ENCODE measurements around the gene A4GNT.
A peak's percentile ranks its signal among the peaks of the same experiment; 100 is the strongest.
"Not testable (repeated sequence)": the region's sequence is repeated elsewhere in the genome, so short reads cannot be mapped to it uniquely, and the experiment has no call there.

The A4GNT gene

DNA sequence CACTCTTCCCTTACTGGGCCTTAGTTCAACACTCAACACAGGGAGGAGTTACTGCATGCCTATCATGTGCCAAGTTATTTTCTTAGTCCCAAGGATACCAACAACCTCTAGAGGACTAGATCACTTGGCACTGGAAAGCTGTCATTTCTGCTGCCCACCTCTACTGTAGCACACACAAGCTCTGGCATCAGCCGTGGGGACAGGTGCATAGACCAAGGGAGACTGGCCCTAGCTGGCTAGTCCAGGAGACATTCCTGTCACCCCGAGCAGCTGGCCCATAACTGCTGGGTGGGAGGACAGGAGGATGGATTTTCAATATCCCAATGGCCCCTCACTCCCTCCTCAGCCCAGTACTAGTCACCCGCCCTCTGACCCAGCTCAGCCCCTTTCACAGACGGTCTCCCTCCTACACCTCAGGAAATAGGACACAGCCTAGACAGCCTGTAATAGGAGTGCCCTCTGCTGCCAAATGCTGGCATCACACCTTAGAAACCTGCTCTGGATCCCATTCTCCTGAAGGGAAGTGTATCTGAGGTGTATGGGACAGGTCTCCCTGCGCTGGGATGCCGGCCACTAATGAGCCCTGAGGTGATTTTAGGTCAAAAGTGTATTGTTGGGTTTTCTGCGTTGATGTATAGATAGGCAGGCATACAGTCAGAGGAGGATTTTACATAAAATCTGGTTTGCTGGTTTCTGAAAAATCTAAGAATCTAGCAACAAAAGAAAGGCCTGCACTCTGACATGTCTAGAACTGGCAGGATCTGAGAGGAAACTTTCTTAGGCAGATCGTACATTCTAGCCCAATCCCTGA, 13.4 kb downstream of the A4GNT start:
- peak; percentile 78 for DNase-seq

DNA sequence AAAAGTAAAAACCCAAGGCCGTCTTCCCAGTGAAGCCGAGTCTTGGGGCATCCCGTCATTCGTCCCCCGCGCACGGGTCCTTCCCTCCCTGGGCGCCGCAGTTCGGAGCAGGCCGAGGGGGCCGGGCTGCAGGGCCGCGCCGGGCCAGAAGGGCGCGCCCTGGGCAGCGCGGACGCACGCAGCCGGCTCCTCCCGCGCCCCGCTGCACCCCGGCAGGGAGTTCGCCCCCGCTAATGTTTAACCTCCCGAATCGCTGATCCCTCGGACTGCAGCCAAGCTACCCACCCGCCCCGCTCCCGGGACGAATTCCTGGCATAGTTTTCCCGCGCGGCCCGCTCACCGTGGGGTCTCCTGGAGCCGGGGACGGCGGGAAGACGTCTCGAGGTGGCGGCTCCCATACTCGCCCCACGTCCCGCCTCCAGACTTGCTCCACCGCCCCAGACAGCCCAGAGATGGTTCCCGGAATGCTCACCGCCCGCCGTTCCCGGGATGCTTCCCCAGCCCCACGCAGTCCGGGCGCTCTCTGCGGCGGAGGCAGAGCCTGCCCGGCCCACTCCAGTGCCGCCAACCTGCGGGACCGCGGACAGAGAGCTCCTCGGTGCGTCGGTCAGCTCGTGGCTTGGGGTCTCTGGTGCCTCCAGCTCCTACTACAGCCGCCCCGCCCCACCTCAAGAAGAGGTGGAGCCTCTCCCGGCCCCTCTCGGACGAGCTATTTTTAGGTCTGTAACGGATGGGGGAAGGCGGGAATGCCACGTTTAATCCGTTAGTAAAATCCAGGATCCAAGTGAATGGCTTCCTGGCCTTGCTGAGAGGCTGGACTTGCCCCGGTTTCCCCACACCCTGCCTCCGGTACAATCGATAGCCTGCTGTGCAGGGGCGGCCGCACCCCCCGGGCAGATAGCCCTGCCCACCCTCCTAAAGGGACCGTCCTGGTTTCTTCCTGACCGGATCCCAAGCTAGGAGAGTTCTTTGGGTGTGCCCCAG, 16.9 kb downstream of the A4GNT start, which contains the start of gene DZIP1L:
TSS of gene DZIP1L (minus strand) at position 621 of the 984 bp plus-strand sequence. CDS start 11,637 bp downstream, outside the sequence.
- peak; percentile 89 for DNase-seq

DNA sequence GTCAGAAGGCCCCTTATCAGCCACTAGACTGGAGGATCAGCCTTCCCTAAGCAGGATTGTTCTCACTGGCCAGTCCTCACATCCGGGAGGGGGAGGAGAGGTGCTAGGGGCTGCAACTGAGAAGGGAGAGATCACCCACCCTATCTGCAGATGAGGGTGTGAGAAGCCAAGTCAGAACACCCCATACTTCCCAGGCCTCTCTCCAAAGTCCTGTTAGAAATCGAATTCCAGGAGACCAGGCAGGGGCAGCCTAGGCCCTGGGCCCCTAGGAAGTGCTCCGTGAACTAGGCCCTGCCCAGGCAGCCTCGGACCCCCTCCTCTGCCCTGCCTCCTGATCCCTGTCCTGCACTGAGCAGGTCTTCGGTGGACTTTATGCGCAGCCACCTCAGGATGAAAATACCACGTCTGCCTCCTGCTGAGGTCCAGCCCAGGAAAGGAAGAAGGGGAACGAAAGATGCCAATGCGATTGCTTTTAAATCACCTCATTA, 17.7 kb downstream of the A4GNT start:
- DNase-seq, result peak; percentile 35

DNA sequence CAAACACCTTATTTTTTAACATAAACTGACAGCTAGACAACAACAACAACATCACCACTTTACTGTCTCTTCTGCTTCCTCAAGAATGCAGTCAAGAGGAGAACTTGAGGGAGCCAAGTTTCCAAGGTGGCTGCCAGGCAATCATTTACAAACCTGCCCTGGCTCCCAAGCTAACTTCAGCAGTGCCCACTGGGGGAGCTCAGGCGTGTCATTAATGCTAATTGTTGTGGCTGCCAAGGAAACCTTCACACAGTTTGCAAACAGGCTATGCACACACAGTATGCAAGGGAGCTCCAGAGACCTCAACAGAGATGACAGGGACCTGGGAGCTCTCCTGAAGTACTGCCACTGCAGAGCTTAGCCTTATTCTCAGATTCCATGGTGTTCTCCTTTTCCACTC, 18.9 kb downstream of the A4GNT start:
- no peak for DNase-seq

DNA sequence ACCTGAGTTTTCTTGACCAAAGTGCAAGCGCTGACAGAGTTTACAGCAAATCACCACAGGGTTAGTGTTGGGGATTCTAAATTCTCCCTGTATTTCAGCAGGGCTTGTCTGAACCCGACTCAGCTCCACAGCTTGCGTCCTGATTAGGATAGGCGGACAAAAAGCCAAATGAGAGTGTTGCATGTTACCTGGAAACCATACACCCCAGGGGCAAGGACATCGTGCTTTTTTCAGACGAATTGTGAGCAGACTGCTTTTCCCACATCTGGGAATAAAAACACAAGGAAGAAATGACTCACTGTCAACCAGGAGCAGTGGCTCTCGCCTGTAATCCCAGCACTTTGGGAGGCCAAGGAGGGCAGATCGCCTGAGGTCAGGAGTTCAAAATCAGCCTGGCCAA, 19.8 kb downstream of the A4GNT start:
- no peak for DNase-seq

DNA sequence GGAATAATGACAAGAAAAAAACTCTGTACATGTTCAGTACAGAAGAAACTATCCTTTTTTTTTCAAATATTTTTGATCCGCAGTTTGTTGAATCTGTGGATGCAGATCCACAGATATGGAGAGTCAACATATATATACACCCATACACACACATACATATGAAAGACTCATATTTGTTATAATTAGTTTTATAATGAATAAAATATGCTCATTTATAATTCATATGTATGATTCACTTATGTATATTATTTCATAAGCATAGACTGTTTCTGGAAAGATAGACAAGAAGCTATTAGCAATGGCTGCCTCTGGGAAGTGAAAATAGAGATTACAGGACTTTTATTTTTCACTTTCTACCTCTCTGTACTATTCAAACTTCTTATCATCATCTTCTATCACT, 26.6 kb downstream of the A4GNT start:
- no peak for DNase-seq

DNA sequence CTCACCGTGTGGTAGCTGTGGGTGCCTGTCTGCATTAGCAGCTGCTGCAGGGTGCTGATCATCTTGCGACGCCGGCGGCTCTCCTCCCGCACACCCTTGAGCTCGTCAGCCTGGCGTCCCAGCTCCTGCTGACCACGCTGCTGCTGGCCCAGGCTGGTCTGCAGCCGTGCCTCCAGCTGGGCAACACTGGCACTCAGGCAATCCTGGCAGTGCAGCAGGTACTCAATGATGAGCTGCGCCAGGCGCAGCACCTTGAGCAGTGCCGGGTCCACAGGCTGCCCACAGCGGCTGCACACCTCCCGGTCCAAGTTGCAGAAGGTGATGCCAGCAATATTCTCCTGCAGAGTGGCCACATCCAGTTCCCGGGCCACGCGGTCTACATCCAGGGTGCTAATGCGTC, 28.7 kb downstream of the A4GNT start:
- no peak for DNase-seq

DNA sequence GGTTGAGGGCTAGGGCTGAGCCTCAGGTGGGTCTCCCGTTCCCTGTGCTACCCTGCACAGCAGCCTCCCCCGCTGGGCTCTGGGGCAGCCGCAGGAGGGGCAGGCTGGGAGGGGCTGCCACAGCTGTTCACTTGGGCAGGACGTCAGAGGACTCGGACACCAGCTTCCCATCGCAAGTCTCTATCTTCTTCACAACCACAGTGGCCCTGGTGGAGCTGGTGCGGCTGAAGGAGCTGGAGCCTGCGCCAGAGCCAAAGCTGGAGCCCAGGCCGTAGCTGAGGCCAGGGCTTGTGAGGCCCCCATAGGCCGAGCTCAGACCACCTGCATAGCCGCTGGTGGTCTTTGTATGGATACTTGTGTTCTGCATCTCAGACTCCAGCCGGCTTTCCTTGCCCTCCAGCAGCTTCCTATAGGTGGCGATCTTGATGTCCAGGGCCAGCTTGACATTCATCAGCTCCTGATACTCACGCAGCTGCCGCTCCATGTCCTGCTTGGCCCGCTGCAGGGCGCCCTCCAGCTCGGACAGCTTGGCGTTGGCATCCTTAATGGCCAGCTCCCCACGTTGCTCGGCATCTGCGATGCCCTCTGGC, 30.7 kb downstream of the A4GNT start:
- not testable (repeated sequence) for DNase-seq

DNA sequence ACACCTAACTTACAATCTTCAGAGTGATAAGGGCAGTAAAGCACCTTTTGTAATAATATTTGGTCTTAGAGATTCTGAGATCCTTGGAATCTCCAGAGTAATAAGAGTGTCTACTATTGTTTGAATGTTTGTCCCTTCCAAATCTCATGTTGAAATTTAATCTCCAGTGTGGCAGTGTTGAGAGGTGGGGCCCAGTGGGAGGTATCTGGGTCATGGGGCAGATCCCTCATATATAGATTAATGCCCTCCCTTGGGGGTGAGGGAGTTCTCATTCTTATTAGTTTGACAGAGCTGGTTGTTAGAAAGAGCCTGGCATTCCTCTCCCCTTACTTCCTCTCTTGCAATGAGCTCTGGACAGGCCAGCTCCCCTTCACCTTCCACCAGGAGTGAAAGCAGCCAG, 32.8 kb downstream of the A4GNT start:
- no peak for DNase-seq

DNA sequence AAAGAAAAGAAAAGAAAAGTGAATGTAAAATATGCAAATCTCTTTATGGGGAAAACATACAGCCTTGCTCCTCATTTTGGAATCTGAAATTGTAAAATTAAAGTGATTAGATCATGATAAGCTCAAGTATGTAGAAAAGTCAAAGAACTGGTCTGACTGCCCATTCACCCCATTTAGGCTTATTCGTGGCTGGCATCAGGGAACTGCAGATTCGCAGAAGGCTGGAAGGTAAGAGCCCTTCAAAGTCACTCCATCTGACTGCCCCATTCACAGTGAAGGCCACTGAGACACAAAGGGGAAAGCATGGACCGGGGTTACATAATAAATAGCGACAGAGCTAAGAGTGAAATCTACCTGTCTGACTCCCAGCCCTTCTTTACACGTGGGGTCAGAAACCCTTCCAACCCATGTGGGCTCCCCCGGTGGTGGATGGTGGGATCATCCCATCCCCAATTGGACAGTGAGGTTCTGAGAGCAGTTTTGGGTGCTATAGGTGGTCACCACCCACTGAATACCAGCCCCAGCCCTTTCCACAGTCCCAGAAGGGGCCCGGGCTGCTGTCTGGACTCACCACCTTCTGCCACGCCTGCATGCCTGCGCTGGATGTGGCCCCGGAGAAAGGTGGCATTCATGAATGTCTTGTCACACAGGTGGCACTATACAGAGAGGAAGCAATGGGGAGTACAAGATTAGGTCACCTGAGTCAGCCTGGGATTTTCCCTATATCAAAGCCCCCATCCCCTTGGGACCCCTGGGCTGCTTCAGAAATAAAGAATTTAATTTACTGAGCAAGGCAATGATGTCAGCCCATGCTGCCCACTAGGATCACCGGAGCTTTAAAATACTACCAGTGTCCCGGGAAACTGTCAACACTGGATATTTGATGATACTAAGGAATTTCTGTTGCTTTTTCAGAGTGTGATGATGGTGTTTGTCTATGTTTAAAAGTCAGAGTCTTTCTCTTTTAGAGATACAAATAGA, 34.7 kb downstream of the A4GNT start:
- DNase-seq, result no peak

DNA sequence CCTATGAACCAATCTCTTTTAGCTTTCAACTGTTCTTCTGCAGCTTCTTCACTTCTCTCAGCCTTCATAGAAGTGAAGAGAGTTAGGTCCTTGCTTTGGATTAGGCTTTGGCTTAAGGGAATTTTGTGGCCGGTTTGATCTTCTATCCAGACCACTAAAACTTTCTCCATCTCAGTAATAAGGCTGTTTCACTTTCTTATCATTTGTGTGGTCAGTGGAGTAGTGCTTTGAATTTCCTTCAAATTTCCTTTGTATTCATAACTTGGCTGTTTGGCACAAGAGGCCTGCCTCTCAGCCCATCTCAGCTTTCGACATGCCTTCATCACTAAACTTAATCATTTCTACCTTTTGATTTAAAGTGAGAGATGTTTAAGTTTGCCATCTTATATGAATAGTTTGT, 38.5 kb downstream of the A4GNT start:
- DNase-seq, result no peak

DNA sequence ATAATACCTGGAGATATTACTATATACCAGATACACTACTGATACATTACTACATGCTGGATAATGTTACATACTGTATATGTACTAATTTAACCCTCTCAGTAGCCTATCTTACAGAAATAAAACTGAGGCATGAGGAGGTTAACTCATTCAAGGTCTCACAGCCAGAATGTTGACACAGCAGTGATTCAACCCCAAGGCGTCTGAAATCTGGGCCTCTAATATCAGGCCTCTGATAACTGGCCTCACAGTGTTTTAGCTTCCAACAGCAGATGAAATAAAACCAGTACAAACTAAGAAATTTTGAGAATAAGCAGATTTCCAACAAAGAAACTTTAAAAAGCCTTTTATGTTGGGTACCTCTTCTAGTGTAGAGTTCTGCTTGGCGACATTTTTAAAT, 40.2 kb downstream of the A4GNT start:
- no peak for DNase-seq

DNA sequence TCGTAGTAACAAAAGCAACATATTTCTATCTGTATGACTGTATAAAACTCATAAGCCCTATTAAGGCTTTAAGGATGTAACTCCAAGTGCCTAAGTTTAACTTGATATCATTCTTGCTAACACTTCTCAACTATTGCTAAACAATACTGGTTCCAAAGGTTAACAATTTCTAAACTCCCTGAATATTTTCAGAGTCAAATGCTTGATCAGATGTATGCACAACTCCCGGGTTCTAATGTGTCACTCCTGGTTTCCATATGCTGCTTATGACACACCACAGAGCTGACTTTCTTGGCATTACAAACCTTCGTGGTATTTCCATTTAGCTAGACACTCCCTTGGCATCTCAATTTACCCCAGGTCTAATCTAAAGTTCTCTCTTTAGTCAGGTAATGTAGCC, 43.1 kb downstream of the A4GNT start:
- DNase-seq, result no peak

DNA sequence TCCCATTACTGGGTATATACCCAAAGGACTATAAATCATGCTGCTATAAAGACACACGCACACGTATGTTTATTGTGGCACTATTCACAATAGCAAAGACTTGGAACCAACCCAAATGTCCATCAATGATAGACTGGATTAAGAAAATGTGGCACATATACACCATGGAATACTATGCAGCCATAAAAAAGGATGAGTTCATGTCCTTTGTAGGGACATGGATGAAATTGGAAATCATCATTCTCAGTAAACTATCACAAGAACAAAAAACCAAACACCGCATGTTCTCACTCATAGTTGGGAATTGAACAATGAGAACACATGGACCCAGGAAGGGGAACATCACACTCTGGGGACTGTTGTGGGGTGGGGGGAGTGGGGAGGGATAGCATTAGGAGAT, 46.4 kb downstream of the A4GNT start:
- DNase-seq, result not testable (repeated sequence)

DNA sequence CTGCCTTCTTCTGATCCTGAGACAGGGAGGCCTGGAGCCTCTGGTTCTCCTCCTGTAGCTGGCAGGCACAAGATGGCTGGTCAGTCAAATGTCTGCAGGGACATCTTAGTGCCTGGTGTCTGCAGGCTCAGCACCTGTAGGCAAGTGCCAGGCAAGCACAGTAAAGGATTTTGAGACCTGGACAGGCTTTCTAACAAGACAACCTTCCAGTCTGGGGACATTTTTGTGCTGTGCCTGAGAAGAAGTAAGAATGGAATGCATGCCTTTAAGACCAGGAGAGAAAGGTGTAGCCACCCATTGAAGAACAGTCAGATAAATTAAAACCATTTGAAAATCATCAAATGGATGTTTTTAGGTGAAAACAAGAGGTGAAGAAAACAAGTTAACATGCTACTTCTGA, 48.0 kb downstream of the A4GNT start:
- DNase-seq, result no peak

DNA sequence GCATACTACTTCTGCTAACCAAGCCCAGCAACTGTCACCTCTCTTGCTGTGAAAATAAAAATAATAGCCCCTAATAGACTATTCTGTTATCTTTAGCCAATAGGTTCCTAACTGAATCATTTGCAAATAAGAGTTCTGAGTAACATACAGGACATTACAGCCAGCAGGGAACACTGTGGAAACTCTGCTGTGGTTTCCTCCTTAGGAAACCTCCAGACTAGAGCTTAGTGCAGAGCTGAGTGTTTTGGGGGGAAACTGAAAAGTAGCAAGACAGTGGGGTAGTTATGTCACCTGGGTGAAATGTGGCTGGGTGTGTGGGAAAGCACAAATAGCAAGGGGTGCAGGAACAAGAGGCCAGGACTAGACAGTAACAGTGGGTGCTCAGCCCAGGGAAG, 49.2 kb downstream of the A4GNT start:
- DNase-seq, result no peak

DNA sequence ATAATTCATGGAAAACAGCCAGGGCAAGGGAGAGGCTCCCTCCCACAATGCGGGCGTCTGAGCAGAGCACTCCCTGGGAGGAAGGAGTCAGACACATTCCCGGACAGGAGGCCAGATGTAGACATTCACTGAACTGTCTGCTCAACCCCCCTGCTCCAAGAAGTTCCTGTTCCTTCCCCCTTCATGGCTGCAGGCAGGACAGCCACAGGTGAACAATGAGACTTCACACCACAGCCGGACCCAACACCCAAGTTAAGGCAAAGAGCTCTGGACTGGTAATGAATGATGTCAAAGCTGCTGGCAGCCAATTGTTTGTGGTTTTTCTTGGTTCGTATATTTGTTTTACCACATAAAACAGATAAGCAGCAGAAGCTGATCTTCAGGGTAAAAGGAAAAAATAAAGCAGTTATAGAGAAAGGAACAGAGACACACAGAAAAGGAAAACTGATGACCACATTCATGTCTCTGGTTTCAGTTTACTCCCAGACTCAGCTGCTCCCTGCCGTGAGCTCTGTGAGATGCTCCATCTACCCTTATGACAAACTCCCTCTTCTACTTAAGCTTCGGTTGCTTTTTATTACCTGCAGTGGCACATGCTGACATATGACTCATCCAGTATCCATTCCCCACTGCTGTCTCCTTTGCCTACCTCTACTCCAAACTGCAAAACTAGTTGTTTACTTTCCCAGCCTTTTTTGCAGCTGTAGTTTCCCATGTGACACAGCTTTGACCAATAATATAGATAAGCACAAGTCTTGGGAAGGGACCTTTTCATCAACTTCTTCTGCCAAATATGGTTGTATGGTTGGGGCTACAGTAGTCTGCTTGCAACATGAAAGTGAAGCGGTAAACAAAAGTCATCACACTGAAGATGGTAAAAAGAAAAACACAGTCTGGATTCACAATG, 49.9 kb downstream of the A4GNT start:
- no peak for DNase-seq

DNA sequence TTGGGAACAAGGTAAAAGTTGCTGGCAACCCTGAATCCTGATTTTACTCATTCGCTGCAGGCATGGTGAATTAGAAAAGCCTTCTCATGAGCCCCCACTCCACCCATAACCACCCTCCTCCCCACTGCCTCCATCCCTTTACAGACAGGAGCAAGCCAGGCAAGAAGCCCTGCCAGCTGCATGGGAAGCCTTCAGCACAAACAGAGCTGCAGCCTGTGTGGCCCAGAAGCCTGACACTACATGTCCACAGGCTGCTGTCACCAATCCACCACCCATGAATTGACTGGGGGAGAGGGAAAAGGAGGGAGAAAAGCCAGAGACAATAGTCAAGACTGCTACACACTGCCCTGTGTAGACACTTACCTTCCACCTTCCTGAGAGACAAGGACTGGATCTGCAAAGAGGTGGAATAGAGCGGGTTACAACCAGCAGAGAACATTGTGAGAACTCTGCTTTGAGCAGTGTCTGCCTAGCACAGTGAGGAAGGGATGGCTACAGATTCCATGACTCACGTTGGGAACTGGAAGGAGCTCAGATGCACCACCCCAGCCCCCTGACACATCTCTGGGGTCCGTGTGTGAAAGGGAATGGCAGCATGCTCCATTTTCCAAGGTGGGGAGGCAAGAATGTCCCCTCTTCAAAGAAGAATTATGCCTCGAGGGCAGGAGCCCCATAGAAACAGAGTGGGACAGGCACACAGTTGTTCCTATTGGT, 50.7 kb downstream of the A4GNT start:
- no peak for DNase-seq

DNA sequence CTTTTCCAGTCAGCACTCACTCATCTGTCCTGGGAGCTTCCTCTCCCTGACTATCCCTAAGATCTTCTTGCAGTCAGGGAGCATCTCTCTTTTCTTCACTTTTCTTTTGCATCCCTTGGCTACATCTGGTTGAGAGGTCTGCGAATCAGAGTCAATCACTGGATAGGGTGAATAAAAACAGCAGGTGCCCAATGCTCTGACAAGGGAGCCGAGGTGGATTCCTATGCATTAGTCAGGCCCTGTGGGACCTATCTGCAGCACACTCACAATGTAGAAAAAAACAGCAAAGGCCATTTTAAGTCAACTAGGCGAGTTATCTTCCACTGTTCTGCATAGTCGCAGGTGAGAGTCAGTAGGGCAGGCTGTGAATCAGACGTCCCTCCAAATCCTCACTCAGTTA, 52.3 kb downstream of the A4GNT start:
- DNase-seq, result no peak

DNA sequence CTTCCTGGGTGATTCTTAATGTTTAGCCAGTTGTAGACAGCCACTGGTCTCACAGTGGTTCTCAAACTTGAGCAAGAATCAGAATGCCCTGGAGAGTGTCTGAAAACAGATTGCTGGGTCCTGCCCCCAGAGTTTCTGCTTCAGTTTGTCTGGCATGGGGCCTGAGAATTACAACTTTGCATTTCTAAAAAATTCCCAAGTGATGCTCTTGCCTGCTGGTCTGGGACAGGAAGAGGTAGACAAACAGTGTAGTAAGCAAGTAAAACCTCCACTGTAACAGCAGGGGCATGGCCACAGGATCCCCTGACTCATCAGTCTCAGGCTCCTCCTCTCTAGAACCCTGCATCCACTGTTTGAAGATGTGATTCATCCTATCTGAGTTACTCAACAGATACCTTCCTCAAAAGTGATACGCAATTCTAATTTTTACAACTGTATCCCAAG, 53.3 kb downstream of the A4GNT start:
- DNase-seq, result no peak

Measured in right hindlimb (tissue), 1 donor.